ENCODE results near the gene SMAD3.

Gene SMAD3

GRCh38 chr15:67100124-67100791, 34.9 kb downstream of the SMAD3 start:
- no peak overlapping the region for H3K4me3 ChIP-seq (ENCODE audit: low read length)
- DNase-seq (ENCODE audit: low read depth): no peak
- TF ChIP-seq CTCF (conservative IDR thresholded peaks at IDR 0.05; ENCODE audit: low read length): no peak

GRCh38 chr15:67100801-67101581, 35.6 kb downstream of the SMAD3 start:
- DNase-seq (ENCODE audit: low read depth): no peak
- TF ChIP-seq CTCF (conservative IDR thresholded peaks at IDR 0.05; ENCODE audit: low read length): no peak
- H3K4me3 ChIP-seq (ENCODE audit: low read length): no peak overlapping the region

- H3K4me3 ChIP-seq (ENCODE audit: low read length): no peak overlapping the region
- no peak for TF ChIP-seq CTCF (conservative IDR thresholded peaks at IDR 0.05; ENCODE audit: low read length)
- DNase-seq (ENCODE audit: low read depth): peak; percentile 92
Observed at GRCh38 chr15:67101911-67102598, 36.7 kb downstream of the SMAD3 start.

- TF ChIP-seq CTCF (conservative IDR thresholded peaks at IDR 0.05; ENCODE audit: low read length): no peak
- no peak overlapping the region for H3K4me3 ChIP-seq (ENCODE audit: low read length)
- no peak for DNase-seq (ENCODE audit: low read depth)
Observed at GRCh38 chr15:67102599-67102929, 37.2 kb downstream of the SMAD3 start.

GRCh38 chr15:67103021-67103420, 37.6 kb downstream of the SMAD3 start:
- no peak overlapping the region for H3K4me3 ChIP-seq (ENCODE audit: low read length)
- TF ChIP-seq CTCF (conservative IDR thresholded peaks at IDR 0.05; ENCODE audit: low read length): no peak
- no peak for DNase-seq (ENCODE audit: low read depth)

GRCh38 chr15:67103432-67103831, 38.0 kb downstream of the SMAD3 start:
- no peak for TF ChIP-seq CTCF (conservative IDR thresholded peaks at IDR 0.05; ENCODE audit: low read length)
- H3K4me3 ChIP-seq (ENCODE audit: low read length): no peak overlapping the region

More at GRCh38 chr15:67103432-67103831, 38.0 kb downstream of the SMAD3 start:
- DNase-seq (ENCODE audit: low read depth): no peak
